HG02678 (cell line): ENCODE measurements around the gene CYBA.

Experiments
- ATAC-seq: cut with Tn5 transposase; IDR thresholded peaks from one replicate; pipeline ENCODE4 v1.9.1; 2021; ENCODE audit warnings: mild to moderate bottlenecking, moderate library complexity; ENCODE audit not compliant: unreplicated experiment

Gene CYBA

DNA sequence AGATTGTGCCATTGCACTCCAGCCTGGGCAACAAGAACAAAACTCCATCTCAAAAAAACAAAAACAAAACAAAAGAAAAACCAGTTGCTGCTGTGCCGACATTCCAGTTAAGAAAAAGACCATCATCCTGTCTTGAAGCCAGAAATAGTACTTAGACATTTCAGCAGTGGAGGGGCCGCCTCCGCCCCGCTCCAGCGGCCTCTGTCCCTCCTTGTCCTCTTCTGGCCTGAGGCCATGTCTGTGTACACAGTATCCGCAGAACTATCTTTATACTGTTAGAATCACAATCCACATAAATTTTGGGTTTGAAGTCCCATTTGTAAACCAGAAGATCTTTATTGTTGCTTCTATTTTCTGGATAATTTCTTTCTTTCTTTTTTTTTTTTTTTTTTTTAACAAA, 55.8 kb downstream of the CYBA start:
- ATAC-seq, result no peak

DNA sequence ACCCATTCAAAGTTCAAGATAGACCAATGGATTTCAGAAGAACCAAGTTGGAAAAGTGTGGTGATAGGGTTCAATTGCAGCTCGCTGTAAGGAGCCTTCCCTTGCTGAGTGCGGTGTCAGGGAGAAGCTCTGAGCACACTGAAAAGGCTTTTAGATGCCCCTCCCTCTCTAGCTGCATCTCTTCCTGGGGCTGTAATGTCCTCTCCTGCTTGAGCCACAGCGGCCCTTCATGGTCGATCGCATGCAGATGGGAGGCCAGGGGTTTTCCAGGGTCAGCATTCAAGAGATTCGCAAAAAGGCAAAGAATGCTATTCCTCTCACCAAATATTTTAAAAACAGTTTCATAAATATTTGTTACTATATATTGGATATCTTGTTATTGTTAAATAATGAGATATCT, 56.9 kb downstream of the CYBA start:
- no peak for ATAC-seq

DNA sequence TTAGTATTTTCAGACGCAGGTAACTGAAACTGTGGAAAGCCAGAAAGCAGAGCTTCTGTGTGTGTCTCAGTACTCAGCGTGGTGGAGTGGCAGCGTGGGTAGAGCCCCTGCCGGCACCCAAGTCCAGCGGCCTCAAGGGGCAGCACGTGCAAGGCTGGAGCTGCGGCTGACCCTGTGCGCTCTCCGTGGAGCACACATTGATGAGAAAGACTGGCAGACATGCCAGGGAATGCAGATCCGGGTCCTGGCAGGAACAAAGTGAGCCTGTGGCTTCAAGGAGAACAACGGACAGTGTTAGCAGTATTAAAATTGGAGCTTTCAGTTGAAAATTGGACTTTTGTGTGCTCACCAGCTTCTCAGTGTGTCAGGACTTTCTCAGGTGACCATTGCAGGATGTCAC, 57.4 kb downstream of the CYBA start:
- no peak for ATAC-seq
